Calu3 (cell line): ENCODE measurements around the gene RBM34. TPM values are rescaled to one million over a fixed set of nuclear protein-coding genes. Genes with fewer than 3 reads are reported as not detected.

Experiments used
- BruUV-seq: library from RNA; stranded (reverse); fragments of 400-500 nt; replicated peaks from 2 replicates; lab custom pipeline; 2021; lab: Mats Ljungman, UMichigan
- CTCF ChIA-PET: fragments of 300-600 bp; sonication (Branson Sonifier 250); formaldehyde crosslinking; loops from one replicate; lab custom pipeline; 2022; ENCODE audit warnings: antibody characterized with exemption; lab: Charles Lee
- DNase-seq: peaks from one replicate; pipeline ENCODE4 v3.0.0; 2022
- H3K27ac Mint-ChIP-seq: one replicate; pipeline ENCODE4 v1.8.0; 2022; ENCODE audit warnings: mixed read lengths; ENCODE audit not compliant: unreplicated experiment
- H3K27me3 Mint-ChIP-seq: one replicate; pipeline ENCODE4 v1.8.0; 2022; ENCODE audit warnings: mixed read lengths; ENCODE audit not compliant: unreplicated experiment
- H3K36me3 Mint-ChIP-seq: one replicate; pipeline ENCODE4 v1.8.0; 2022; ENCODE audit warnings: mild to moderate bottlenecking, moderate library complexity, mixed read lengths; ENCODE audit not compliant: insufficient read depth, unreplicated experiment
- H3K4me1 Mint-ChIP-seq: one replicate; pipeline ENCODE4 v1.8.0; 2022; ENCODE audit warnings: mild to moderate bottlenecking, low read depth, mixed read lengths; ENCODE audit not compliant: unreplicated experiment
- H3K4me3 Mint-ChIP-seq: one replicate; pipeline ENCODE4 v1.8.0; 2022; ENCODE audit warnings: mild to moderate bottlenecking, low read depth, moderate library complexity, mixed read lengths; ENCODE audit not compliant: unreplicated experiment
- H3K9me3 Mint-ChIP-seq: one replicate; pipeline ENCODE4 v1.8.0; 2022; ENCODE audit warnings: low read depth, mixed read lengths; ENCODE audit not compliant: unreplicated experiment
- intact Hi-C: fragments of 100-400 bp; cut with micrococcal nuclease; formaldehyde crosslinking; loops from one replicate; pipeline ENCODE4 v1.10.0; 2022; ENCODE audit not compliant: unreplicated experiment
- total RNA-seq: library from RNA; stranded (reverse); gene quantifications from 2 replicates; pipeline ENCODE4 v1.2.3, GENCODE V29; 2022
- TF ChIP-seq, protein P1 (sequence below): fragments of 200-600 bp; IDR thresholded peaks from one replicate; pipeline ENCODE4 v1.8.0; 2022; ENCODE audit warnings: antibody characterized with exemption; ENCODE audit not compliant: unreplicated experiment

Gene RBM34
- total RNA-seq, 1 experiment from 2014 or later, result 79.8 TPM

DNA sequence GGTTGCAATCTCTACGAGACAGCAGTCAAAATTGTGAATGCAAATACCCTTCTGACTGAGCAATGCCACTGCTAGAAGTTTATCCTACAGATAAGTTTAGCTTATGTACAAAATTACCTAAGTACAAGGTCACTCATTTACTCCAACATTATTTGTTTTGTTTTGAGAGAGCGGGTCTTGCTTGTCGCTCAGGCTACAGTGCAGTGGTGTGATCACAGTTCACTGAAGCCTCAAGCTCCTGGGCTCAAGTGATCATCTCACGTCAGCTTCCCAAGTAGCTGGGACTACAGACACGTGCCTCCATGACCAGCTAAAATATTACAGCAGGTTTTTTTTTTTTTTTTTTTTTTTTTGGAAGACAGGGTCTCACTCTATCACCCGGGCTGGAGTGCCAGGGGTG is 15.4 kb downstream of the RBM34 start:
- H3K27ac Mint-ChIP-seq, result no peak overlapping the region
- no TSS peak for BruUV-seq
- TF ChIP-seq, protein P1, sequence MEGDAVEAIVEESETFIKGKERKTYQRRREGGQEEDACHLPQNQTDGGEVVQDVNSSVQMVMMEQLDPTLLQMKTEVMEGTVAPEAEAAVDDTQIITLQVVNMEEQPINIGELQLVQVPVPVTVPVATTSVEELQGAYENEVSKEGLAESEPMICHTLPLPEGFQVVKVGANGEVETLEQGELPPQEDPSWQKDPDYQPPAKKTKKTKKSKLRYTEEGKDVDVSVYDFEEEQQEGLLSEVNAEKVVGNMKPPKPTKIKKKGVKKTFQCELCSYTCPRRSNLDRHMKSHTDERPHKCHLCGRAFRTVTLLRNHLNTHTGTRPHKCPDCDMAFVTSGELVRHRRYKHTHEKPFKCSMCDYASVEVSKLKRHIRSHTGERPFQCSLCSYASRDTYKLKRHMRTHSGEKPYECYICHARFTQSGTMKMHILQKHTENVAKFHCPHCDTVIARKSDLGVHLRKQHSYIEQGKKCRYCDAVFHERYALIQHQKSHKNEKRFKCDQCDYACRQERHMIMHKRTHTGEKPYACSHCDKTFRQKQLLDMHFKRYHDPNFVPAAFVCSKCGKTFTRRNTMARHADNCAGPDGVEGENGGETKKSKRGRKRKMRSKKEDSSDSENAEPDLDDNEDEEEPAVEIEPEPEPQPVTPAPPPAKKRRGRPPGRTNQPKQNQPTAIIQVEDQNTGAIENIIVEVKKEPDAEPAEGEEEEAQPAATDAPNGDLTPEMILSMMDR, result no peak
- no peaks in the 10 kb centered on the region for H3K9me3 Mint-ChIP-seq
- H3K27me3 Mint-ChIP-seq, result no peaks in the 10 kb centered on the region
- intact Hi-C loops, result no loop called here
- DNase-seq, result no peak
- peaks cover 2% of the 10 kb centered on the region for H3K4me1 Mint-ChIP-seq
- CTCF ChIA-PET, result interaction anchor here (0.6 to 0.7 kb wide), 3 partner anchors 19 to 667 kb away, joined by 4 to 6 read pairs (median 4); no protein-coding TSS in a partner anchor
- no peak overlapping the region for H3K4me3 Mint-ChIP-seq
- peaks cover 45% of the 10 kb centered on the region for H3K36me3 Mint-ChIP-seq

DNA sequence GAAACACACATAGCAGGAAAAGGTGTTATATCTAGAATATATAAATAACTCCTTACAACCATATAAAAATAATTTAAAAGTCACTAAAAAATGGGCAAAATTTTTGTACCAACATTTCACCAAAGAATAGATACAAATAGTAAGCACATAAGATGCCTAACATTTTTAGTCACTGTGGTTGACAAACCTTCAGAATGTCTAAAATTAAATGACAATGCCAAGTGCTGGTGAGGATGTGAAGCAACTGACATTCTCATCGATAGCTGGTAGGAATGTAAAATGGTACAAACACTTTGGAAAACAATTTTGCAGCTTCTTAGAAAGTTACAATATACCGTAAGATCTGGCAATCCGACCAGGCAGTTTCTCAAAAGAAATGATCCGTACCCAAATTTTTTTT is 18.1 kb downstream of the RBM34 start:
- CTCF ChIA-PET, result no interaction called here
- Mint-ChIP-seq H3K27me3 (no peaks in the 10 kb centered on the region), H3K27ac (no peak overlapping the region), H3K9me3 (no peaks in the 10 kb centered on the region), H3K4me1 (no peaks in the 10 kb centered on the region), H3K4me3 (no peak overlapping the region), H3K36me3 (peaks cover 33% of the 10 kb centered on the region)
- intact Hi-C loops, result no loop called here
- TF ChIP-seq, protein P1, result no peak
- no TSS peak for BruUV-seq
- no peak for DNase-seq

DNA sequence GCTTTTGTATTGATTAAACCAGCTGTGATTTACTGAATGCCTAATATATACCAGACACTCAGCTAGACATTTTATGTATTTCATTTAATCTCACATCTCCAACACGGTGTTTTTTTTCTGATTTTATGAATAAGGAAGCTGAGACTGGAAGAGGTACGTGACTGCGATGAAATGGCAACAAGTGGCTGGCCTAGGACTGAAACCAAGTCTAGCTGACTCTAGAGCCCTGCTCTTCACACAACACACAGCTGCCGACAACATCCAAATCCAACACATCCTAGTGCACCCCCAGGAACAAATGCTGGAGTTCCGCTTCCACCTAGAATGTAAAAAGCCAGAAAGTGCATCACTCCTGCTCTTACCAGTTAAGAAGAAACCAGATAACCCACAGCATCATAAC is 21.7 kb downstream of the RBM34 start:
- DNase-seq, result no peak
- TF ChIP-seq, protein P1, result no peak
- Mint-ChIP-seq H3K4me1 (no peaks in the 10 kb centered on the region), H3K27ac (no peak overlapping the region), H3K36me3 (peaks cover 45% of the 10 kb centered on the region), H3K4me3 (no peak overlapping the region), H3K27me3 (no peaks in the 10 kb centered on the region), H3K9me3 (no peaks in the 10 kb centered on the region)
- CTCF ChIA-PET, result no interaction called here
- BruUV-seq, result no TSS peak
- intact Hi-C loops, result no loop called here

DNA sequence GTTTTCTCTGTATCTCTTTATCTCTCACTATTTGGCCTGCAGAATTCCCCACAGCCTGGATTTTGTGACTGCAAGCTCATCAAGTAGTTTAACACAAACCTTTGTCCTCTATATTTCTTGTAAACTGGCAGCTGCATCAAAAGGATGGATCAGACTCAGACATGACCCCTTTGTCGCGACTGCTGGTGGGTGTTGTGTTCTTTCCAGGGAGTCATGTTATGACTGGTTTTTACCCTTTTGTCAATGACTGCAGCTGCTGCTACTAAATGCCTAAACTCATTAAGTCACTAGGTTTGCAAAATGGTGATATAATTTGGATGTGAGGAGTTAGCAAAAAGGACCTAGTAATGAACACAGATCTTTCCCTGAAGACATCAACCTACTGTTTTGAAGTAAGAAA is 22.2 kb downstream of the RBM34 start:
- Mint-ChIP-seq H3K4me1 (no peaks in the 10 kb centered on the region), H3K36me3 (peaks cover 49% of the 10 kb centered on the region), H3K27me3 (no peaks in the 10 kb centered on the region), H3K27ac (no peak overlapping the region), H3K4me3 (no peak overlapping the region), H3K9me3 (no peaks in the 10 kb centered on the region)
- CTCF ChIA-PET, result no interaction called here
- TF ChIP-seq, protein P1, result no peak
- intact Hi-C loops, result no loop called here
- no peak for DNase-seq
- BruUV-seq, result no TSS peak
